ENCODE results near the gene SEMA4A.
A peak's percentile ranks its signal among the peaks of the same experiment; 100 is the strongest.
"Not testable (repeated sequence)": the region's sequence is repeated elsewhere in the genome, so short reads cannot be mapped to it uniquely, and the experiment has no call there.

The SEMA4A gene

DNA sequence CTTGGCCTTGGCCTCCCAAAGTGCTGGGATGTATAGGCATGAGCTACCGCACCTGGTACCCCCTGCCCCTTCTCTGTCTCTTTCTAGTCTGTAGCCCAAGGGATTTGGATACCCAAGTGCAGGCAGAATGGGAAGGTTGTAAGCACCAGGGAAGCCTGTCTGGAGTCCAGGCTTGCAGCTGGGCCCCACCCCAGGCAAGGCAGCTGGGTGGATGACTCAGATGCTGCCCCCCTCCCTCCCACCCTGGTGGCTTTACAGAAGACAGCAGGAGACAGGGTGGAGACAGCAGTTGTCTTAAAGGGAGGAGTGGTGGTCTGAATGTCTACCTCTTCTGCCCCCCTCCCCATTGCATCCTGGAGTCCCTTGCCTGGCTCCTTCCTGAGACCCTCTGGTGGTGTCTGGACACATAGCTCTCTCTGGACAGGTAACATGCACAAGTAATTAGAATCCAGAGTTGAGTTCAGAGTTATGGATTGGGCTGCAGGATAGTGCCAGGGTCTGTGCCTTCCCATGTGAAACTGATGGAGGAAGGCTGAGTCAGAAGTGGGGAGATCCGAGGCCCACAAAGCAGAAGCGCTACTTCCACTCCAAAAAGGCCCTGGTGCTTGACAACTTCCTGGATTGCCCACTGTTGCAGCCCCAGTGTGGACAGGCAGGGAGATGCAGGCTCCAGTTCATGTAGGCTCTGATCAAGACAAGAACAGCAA is 33.7 kb upstream of the SEMA4A start:
- DNase-seq = peak; percentile 83

DNA sequence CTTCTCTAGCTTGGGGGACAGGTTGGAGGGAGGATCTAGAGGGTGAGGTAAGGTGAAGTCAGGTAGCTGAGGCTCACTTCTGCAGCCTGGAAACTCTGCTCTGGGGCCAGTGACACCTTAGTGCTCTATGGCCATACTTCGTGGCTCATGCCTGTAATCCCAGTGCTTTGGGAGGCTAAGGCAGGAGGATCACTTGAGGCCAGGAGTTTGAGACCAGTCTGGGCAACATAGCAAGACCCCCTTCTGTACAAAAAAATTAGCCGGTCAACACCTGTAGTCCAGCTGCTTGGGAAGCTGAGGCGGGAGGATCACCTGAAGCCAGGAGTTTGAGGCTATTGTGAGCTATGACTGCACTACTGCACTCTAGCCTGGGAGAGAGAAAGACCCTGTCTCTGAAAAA is 33.1 kb upstream of the SEMA4A start:
- DNase-seq = no peak

GRCh38 chr1:156121005-156121404 is 32.4 kb upstream of the SEMA4A start:
- not testable (repeated sequence) for DNase-seq

- DNase-seq = peak; percentile 62
Observed at GRCh38 chr1:156121457-156121856, 31.9 kb upstream of the SEMA4A start.

GRCh38 chr1:156122086-156122485 is 31.3 kb upstream of the SEMA4A start:
- DNase-seq = no peak

DNA sequence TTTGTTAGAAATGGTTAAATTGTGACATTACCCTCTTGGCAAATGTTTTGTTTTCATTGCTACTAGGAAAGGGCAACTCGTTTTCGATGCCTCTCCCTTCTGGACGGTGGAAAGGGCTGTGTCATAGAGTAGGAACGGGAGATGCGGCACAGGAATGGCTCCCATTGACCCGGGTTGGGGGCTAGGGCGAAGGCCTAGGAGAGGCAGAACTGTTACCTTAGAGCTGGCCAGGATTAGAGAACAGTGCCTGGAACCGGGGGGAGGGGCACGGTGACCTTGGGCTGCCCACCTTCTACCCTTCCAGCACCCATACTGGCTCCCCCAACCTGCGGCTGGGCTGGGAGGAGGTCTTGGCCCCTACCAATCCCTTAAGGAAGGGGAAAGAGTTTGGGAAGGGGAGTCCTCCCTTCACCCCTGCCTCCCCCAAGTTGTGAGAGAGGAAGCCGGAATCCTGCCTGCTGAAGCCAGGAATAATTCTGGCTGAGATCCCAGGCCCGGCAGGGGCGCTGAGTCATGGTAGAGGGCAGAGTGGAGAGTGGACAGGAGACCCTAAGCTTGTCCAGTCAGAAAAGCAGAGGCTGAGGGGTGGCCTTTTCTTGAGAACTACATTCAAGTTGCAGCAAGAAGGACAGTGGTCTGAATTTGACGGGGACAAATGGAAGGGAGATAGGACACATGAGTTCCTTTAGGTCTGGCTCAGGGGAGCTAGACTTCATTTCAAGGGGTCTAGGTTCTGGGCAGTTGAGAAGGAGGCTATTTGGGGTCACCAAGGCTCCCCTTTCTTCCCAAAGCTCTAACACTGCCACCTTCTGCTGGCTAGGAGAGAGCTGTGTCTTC is 30.6 kb upstream of the SEMA4A start:
- DNase-seq = peak; percentile 90

DNA sequence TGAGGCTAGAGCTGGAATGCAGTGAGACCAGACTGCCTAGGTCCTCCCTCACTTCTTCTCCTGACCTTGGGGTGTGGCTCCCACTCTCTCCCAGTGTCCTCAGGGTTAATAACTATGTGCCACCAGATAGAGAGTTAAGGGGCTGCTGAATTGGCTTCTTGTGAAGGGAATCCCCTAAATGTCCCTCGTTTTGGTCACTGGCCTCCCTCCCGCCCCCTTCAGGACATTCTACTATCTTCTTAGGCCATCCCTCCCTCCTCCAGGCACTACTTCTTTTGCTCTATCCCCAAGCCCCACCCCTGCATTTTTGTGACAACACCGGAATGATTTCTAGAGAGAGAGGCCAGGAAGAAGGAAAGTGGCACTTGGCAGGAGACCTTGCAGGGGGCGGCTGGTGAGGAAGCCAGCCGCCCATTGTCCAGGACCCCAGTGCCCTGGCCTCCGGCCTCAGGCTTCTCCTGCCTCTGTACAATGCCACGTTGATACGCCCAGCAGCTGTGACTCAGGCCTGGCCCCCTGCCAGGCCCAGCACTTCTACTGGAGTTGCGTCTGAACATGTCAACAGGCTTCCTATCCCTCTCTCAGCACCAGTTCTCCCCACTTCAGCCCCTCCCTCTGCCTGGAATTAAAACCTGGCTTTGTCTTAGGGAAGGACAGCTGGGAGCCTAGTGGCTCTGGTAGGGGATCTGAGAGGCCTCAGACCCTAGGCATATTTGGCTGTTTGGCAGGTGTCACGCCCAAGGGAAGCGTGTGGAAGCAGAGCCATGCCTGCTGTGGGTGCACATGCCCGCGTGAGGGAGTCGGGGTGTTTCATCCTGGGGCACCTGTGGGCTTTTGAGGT is 29.8 kb upstream of the SEMA4A start:
- peak; percentile 96 for DNase-seq

- DNase-seq = peak; percentile 65
Observed at GRCh38 chr1:156124557-156125483, 28.6 kb upstream of the SEMA4A start.

DNA sequence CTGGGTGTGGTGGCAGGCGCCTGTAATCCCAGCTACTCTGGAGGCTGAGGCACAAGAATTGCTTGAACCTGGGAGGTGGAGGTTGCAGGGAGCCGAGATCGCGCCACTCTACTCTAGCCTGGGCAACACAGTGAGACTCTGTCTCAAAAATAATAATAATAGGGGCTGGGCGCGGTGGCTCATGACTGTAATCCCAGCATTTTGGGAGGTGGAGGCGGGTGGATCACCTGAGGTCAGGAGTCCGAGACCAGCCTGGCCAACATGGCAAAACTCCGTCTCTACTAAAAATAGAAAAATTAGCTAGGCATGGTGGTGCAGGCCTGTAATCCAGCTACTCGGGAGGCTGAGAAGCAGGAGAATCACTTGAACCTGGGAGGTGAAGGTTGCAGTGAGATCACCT is 27.8 kb upstream of the SEMA4A start:
- not testable (repeated sequence) for DNase-seq

GRCh38 chr1:156126043-156126629 is 27.2 kb upstream of the SEMA4A start:
- DNase-seq = peak; percentile 95

- DNase-seq = peak; percentile 71
Observed at GRCh38 chr1:156126630-156127534, 26.5 kb upstream of the SEMA4A start.

DNA sequence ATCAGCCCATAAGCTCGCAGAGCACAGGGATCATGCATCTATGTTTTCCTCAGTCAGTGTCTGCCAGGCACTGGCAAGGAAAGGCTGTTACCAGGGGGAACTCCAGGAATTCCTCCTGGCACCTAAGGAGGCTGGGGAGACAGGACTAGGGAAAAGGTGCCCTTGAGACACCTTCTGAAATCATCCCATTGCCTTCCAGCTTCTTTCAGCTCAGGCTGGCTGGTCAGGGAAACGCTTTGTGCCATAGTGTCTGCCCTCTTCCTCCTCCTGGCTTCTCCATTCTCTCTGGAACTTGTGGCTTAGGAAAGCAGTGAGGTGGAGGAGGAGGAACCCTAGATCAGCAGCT is 25.1 kb upstream of the SEMA4A start:
- DNase-seq = peak; percentile 56

- peak; percentile 95 for DNase-seq
Observed at GRCh38 chr1:156128654-156129597, 24.5 kb upstream of the SEMA4A start.

GRCh38 chr1:156129687-156130577 is 23.5 kb upstream of the SEMA4A start:
- DNase-seq = peak; percentile 93

DNA sequence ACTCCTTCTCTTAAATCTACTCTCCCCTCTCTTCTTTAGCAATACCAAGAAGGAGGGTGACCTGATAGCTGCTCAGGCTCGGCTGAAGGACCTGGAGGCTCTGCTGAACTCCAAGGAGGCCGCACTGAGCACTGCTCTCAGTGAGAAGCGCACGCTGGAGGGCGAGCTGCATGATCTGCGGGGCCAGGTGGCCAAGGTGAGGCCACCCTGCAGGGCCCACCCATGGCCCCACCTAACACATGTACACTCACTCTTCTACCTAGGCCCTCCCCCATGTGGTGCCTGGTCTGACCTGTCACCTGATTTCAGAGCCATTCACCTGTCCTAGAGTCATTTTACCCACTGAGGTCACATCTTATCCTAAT is 22.8 kb upstream of the SEMA4A start:
- DNase-seq = no peak

- DNase-seq = no peak
Observed at GRCh38 chr1:156134716-156135435, 18.5 kb upstream of the SEMA4A start.

GRCh38 chr1:156135930-156136871 is 17.2 kb upstream of the SEMA4A start:
- no peak for DNase-seq

All from femur (tissue), 1 donor.